Progenitor cell of endocrine pancreas (in vitro differentiated cells): ENCODE results near the gene THADA. TPM values are rescaled to one million over a fixed set of nuclear protein-coding genes. Genes with fewer than 3 reads are reported as not detected.

Experiments
- DNase-seq: peaks from one replicate; pipeline ENCODE4 v3.0.0; 2021; ENCODE audit warnings: low spot score; ENCODE audit not compliant: unreplicated experiment
- H3K27ac Mint-ChIP-seq: 2 replicates; pipeline ENCODE4 v1.8.0; 2021; ENCODE audit warnings: mild to moderate bottlenecking, moderate library complexity, mixed read lengths
- H3K27me3 Mint-ChIP-seq: 2 replicates; pipeline ENCODE4 v1.8.0; 2021; ENCODE audit warnings: mixed read lengths
- H3K36me3 Mint-ChIP-seq: 2 replicates; pipeline ENCODE4 v1.8.0; 2022; ENCODE audit warnings: mixed read lengths; ENCODE audit not compliant: insufficient read depth
- H3K4me1 Mint-ChIP-seq: 2 replicates; pipeline ENCODE4 v1.8.0; 2021; ENCODE audit warnings: low read depth, mixed read lengths
- H3K4me3 Mint-ChIP-seq: 2 replicates; pipeline ENCODE4 v1.8.0; 2021; ENCODE audit warnings: low read depth, mild to moderate bottlenecking, moderate library complexity, mixed read lengths
- H3K9me3 Mint-ChIP-seq: 2 replicates; pipeline ENCODE4 v1.8.0; 2021; ENCODE audit warnings: low read depth, mixed read lengths
- CTCF ChIP-seq: fragments of 200-600 bp; sonication (generic); IDR thresholded peaks from one replicate; pipeline ENCODE4 v1.5.0; 2021; ENCODE audit warnings: antibody characterized with exemption, mild to moderate bottlenecking; ENCODE audit not compliant: unreplicated experiment
- total RNA-seq: library from RNA; stranded (reverse); gene quantifications from 2 replicates; pipeline ENCODE4 v1.2.1, GENCODE V29; 2021

The THADA gene
- total RNA-seq, 1 donor from 2014 or later: 39.4 TPM

- Mint-ChIP-seq H3K36me3 (peaks cover 9% of the 10 kb centered on the region), H3K9me3 (no peaks in the 10 kb centered on the region), H3K27me3 (peaks cover 4% of the 10 kb centered on the region), H3K4me1 (peaks cover 29% of the 10 kb centered on the region), H3K27ac (peak overlapping the region; percentile 39), H3K4me3 (no peak overlapping the region)
- no peak for DNase-seq
- TF ChIP-seq CTCF: no peak
These were observed 219.2 kb downstream of the THADA start for GRCh38 chr2:43376523-43377198.

- H3K27ac Mint-ChIP-seq: peak overlapping the region; percentile 39
- no peak overlapping the region for H3K4me3 Mint-ChIP-seq
These were observed 219.9 kb downstream of the THADA start for GRCh38 chr2:43375746-43376522.

GRCh38 chr2:43372416-43373081, 223.3 kb downstream of the THADA start:
- no peak overlapping the region for H3K27ac Mint-ChIP-seq
- H3K4me3 Mint-ChIP-seq: no peak overlapping the region
- peaks cover 54% of the 10 kb centered on the region for H3K4me1 Mint-ChIP-seq
- DNase-seq: no peak
- no peaks in the 10 kb centered on the region for H3K36me3 Mint-ChIP-seq
- H3K9me3 Mint-ChIP-seq: no peaks in the 10 kb centered on the region
- no peak for TF ChIP-seq CTCF
- H3K27me3 Mint-ChIP-seq: peaks cover 19% of the 10 kb centered on the region

More at GRCh38 chr2:43375746-43376522, 219.9 kb downstream of the THADA start:
- peaks cover 33% of the 10 kb centered on the region for H3K4me1 Mint-ChIP-seq
- H3K9me3 Mint-ChIP-seq: no peaks in the 10 kb centered on the region
- no peak for DNase-seq
- peaks cover 7% of the 10 kb centered on the region for H3K36me3 Mint-ChIP-seq
- no peak for TF ChIP-seq CTCF
- H3K27me3 Mint-ChIP-seq: peaks cover 4% of the 10 kb centered on the region

GRCh38 chr2:43370705-43371104, 225.1 kb downstream of the THADA start:
- peaks cover 46% of the 10 kb centered on the region for H3K4me1 Mint-ChIP-seq

More at GRCh38 chr2:43370705-43371104, 225.1 kb downstream of the THADA start:
- no peak overlapping the region for H3K4me3 Mint-ChIP-seq
- no peak for TF ChIP-seq CTCF
- peak overlapping the region; percentile 46 for H3K27ac Mint-ChIP-seq
- peaks cover 28% of the 10 kb centered on the region for H3K27me3 Mint-ChIP-seq
- no peaks in the 10 kb centered on the region for H3K9me3 Mint-ChIP-seq
- no peak for DNase-seq
- H3K36me3 Mint-ChIP-seq: no peaks in the 10 kb centered on the region
